Mesenchymal stem cell (in vitro differentiated cells and primary cell): ENCODE measurements around the gene PCNX2.

Source experiments
- DNase-seq: peaks from one replicate; pipeline ENCODE4 v3.0.0-alpha.2; 2013
- H2AFZ ChIP-seq: one replicate; pipeline ENCODE4 v1.6.1; 2013; ENCODE audit warnings: low read depth, mild to moderate bottlenecking, control low read depth, inconsistent platforms, low read length, moderate library complexity
- H2AK5ac ChIP-seq: 2 replicates; pipeline ENCODE4 v1.6.1; 2013; ENCODE audit warnings: low read length, moderate library complexity, mild to moderate bottlenecking, inconsistent platforms; ENCODE audit not compliant: severe bottlenecking
- H2BK120ac ChIP-seq: one replicate; pipeline ENCODE4 v1.6.1; 2013; ENCODE audit warnings: low read depth, mild to moderate bottlenecking, inconsistent platforms, low read length, moderate library complexity
- H2BK12ac ChIP-seq, 2 experiments: one replicate each; pipeline ENCODE4 v1.6.1; 2013; ENCODE audit warnings: inconsistent platforms in 2 of 2, low read length in 2 of 2, mild to moderate bottlenecking in 2 of 2, moderate library complexity in 2 of 2, control low read depth in 1 of 2
- H2BK15ac ChIP-seq: one replicate; pipeline ENCODE4 v1.6.1; 2013; ENCODE audit warnings: mild to moderate bottlenecking, low read depth, inconsistent platforms; ENCODE audit not compliant: poor library complexity, severe bottlenecking
- H2BK5ac ChIP-seq: 2 replicates; pipeline ENCODE4 v1.6.1; 2013; ENCODE audit warnings: low read depth, mild to moderate bottlenecking, low read length, control low read depth, inconsistent platforms; ENCODE audit not compliant: poor library complexity, severe bottlenecking
- H3K14ac ChIP-seq, 2 experiments: one replicate each; pipeline ENCODE4 v1.6.1; 2013; ENCODE audit warnings: inconsistent platforms in 2 of 2, low read length in 2 of 2, control low read depth in 1 of 2, mild to moderate bottlenecking in 1 of 2, moderate library complexity in 1 of 2
- H3K18ac ChIP-seq, 2 experiments: one replicate each; pipeline ENCODE4 v1.6.1; 2013; ENCODE audit warnings: inconsistent platforms in 2 of 2, low read length in 2 of 2, control low read depth in 1 of 2, low read depth in 1 of 2, mild to moderate bottlenecking in 1 of 2
- H3K23ac ChIP-seq, 2 experiments: one replicate each; pipeline ENCODE4 v1.6.1; 2013; ENCODE audit warnings: inconsistent platforms in 2 of 2, low read length in 2 of 2, mild to moderate bottlenecking in 2 of 2, moderate library complexity in 2 of 2, control low read depth in 1 of 2
- H3K27ac ChIP-seq: 2 replicates; pipeline ENCODE4 v1.5.1; 2013; ENCODE audit warnings: mild to moderate bottlenecking, moderate library complexity, low read length, control low read depth, inconsistent platforms; ENCODE audit not compliant: poor library complexity, severe bottlenecking
- H3K27me3 ChIP-seq, 2 experiments: 2 replicates each; pipeline versions ENCODE4 v1.6.1 to v1.7.0; 2013; ENCODE audit warnings: low read length in 2 of 2, mild to moderate bottlenecking in 2 of 2, moderate library complexity in 2 of 2, control low read depth in 1 of 2, inconsistent platforms in 1 of 2; ENCODE audit not compliant: control insufficient read depth in 1 of 2, insufficient read depth in 1 of 2
- H3K36me3 ChIP-seq, 2 experiments: 2 replicates each; pipeline versions ENCODE4 v1.6.1 to v1.7.0; 2013; ENCODE audit warnings: low read length in 2 of 2, control low read depth in 1 of 2, inconsistent platforms in 1 of 2, low read depth in 1 of 2, mild to moderate bottlenecking in 1 of 2; ENCODE audit not compliant: insufficient read depth in 2 of 2, control insufficient read depth in 1 of 2
- H3K4ac ChIP-seq, 2 experiments: one replicate each; pipeline ENCODE4 v1.6.1; 2013; ENCODE audit warnings: inconsistent platforms in 2 of 2, low read length in 2 of 2, mild to moderate bottlenecking in 2 of 2, moderate library complexity in 2 of 2, control low read depth in 1 of 2, low read depth in 1 of 2
- H3K4me1 ChIP-seq: 2 replicates; pipeline ENCODE4 v1.6.1; 2013; ENCODE audit warnings: low read depth, low read length, control low read depth; ENCODE audit not compliant: control insufficient read depth, insufficient read depth
- H3K4me2 ChIP-seq: 2 replicates; pipeline ENCODE4 v1.6.1; 2013; ENCODE audit warnings: low read length, mild to moderate bottlenecking, inconsistent platforms; ENCODE audit not compliant: poor library complexity, severe bottlenecking
- H3K4me3 ChIP-seq, 2 experiments: 2 replicates each; pipeline versions ENCODE4 v1.5.1 to v1.7.0; 2013; ENCODE audit warnings: low read length in 2 of 2, mild to moderate bottlenecking in 2 of 2, control low read depth in 1 of 2, low read depth in 1 of 2; ENCODE audit not compliant: insufficient read depth in 1 of 2
- H3K79me1 ChIP-seq: replicated peaks from 2 replicates; pipeline ENCODE4 v1.6.1; 2013; ENCODE audit warnings: mild to moderate bottlenecking, control low read depth, low read length, inconsistent platforms; ENCODE audit not compliant: poor library complexity, severe bottlenecking
- H3K9ac ChIP-seq: 2 replicates; pipeline ENCODE4 v1.7.0; 2013; ENCODE audit warnings: mild to moderate bottlenecking, low read length, moderate library complexity
- H3K9me3 ChIP-seq: 2 replicates; pipeline ENCODE4 v1.7.0; 2013; ENCODE audit warnings: mild to moderate bottlenecking, low read length; ENCODE audit not compliant: control insufficient read depth
- H4K8ac ChIP-seq: one replicate; pipeline ENCODE4 v1.6.1; 2013; ENCODE audit warnings: inconsistent platforms, mild to moderate bottlenecking, low read length, moderate library complexity
- H4K91ac ChIP-seq: one replicate; pipeline ENCODE4 v1.6.1; 2013; ENCODE audit warnings: mild to moderate bottlenecking, low read length, inconsistent platforms
- WGBS: methylation state at CpG from one replicate; pipeline ENCODE4 v1.1.7; 2013; ENCODE audit warnings: mixed read lengths; 5-methylcytosine and 5-hydroxymethylcytosine counted together

Gene PCNX2

DNA sequence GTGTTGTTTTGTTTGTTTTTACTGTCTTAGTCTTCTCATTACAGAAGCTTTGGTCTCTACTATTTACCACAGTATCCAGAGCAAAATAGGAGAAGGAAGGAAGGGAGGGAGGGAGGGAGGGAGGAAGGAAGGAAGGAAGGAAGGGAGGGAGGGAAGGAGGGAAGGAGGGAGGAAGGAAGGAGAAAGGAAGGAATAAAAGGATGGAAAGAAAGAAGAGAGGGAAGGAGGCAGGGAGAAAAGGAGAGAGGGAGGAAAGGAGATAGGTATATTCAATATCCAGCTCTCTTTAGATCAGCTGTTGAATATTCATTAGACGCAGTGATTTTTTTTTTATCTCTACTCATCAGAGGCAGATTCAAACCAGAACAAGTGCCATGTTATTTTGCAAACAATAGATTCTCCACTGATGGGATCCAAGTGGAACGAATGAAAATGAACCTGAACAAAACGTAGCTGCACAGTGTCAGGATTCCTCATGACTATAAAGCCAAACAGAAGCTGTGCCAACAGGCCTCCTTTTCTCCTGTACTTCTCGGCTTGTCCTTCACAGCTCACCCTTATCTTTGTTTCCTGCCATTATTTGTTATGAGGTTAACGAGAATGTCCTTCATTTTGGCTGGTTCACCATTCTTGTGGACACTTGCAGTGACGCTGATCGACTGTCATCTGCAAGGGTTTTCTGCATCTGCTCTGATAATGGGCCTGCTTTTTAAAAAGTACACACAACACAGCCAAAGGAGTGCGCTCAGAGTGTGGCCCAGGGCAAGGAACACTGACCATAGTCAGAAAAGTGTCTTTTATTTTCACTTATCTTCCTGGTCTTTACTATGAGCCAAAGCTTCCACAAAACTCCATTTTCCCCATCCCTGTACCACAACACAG, 352.9 kb downstream of the PCNX2 start:
- Histone ChIP-seq H4K8ac (no peak overlapping the region), H2AFZ (peak overlapping the region; percentile 10), H3K27me3 (no peaks in the 10 kb centered on the region), H2BK15ac (no peak overlapping the region), H2BK5ac (no peak overlapping the region), H3K23ac (no peak overlapping the region), H3K79me1 (no peaks in the 10 kb centered on the region), H3K36me3 (no peaks in the 10 kb centered on the region), H3K9me3 (no peaks in the 10 kb centered on the region), H3K4me1 (no peaks in the 10 kb centered on the region), H3K9ac (no peak overlapping the region), H3K14ac (no peak overlapping the region), H3K4me2 (no peak overlapping the region), H3K18ac (no peak overlapping the region), H4K91ac (no peak overlapping the region), H3K4me3 (no peak overlapping the region), H2BK120ac (no peak overlapping the region), H3K4ac (no peak overlapping the region), H2AK5ac (no peak overlapping the region), H2BK12ac (no peak overlapping the region), H3K27ac (no peak overlapping the region)
- DNase-seq, result no peak
- 58% methylated on average over 8 of the region's 8 CpGs for WGBS

DNA sequence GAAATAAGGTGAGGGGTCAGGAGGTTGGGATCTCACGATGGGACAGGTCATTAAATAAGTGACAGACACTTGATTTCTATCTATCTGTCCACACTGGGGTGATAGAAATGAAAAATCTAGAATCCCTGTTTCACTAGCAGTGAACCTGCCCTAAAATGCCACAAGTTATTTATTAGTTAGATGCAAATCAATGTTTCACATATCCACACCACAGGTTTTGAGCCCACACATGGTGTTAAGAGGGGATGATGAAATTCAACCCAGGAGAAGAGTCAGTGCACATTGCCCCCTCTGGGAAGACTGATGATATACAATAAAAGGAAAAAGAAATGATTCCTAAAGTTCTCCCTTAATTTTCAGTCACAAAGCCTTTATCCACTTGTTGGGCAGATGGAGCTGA, 355.3 kb downstream of the PCNX2 start:
- no peak overlapping the region for H3K4me2 ChIP-seq

DNA sequence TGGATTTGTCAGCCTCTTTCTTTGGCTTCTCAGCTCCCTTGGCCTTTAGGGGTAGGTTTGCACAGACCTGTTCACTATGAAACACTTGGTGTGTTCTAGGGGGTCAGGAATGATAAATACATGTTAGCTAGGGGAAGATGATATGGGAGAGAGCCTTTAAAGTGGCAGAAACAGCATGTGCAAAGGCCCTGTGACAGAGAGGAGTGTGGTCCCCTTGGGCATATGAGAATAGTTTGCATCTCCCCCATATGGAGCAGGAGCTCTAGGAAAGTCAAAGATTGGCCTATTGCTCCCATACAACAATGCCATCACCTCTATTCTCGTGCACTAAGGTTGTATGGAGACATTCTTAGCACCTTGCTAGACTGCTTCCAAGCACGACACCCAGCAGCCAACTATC, 355.8 kb downstream of the PCNX2 start:
- no peak for DNase-seq
- no peak overlapping the region for H3K27ac ChIP-seq
- no peak overlapping the region for H2BK5ac ChIP-seq
- no peaks in the 10 kb centered on the region for H3K36me3 ChIP-seq
- no peak overlapping the region for H3K18ac ChIP-seq
- H3K4me1 ChIP-seq, result no peaks in the 10 kb centered on the region
- no peak overlapping the region for H3K4ac ChIP-seq
- no peak overlapping the region for H2BK15ac ChIP-seq
- H2BK120ac ChIP-seq, result no peak overlapping the region
- H4K91ac ChIP-seq, result no peak overlapping the region
- H3K27me3 ChIP-seq, result no peaks in the 10 kb centered on the region
- no peak overlapping the region for H3K4me2 ChIP-seq
- no peak overlapping the region for H3K23ac ChIP-seq
- no peak overlapping the region for H3K14ac ChIP-seq
- no peaks in the 10 kb centered on the region for H3K9me3 ChIP-seq
- no peak overlapping the region for H2AFZ ChIP-seq
- 80% methylated on average over 2 of the region's 2 CpGs for WGBS
- no peak overlapping the region for H3K4me3 ChIP-seq
- H3K9ac ChIP-seq, result no peak overlapping the region
- no peaks in the 10 kb centered on the region for H3K79me1 ChIP-seq
- H2AK5ac ChIP-seq, result no peak overlapping the region
- no peak overlapping the region for H4K8ac ChIP-seq
- no peak overlapping the region for H2BK12ac ChIP-seq

More for the DNA sequence above, 355.3 kb downstream of the PCNX2 start:
- no peak for DNase-seq
- Histone ChIP-seq H3K27me3 (no peaks in the 10 kb centered on the region), H4K91ac (no peak overlapping the region), H3K4me3 (no peak overlapping the region), H2BK120ac (no peak overlapping the region), H3K18ac (no peak overlapping the region), H2BK15ac (no peak overlapping the region), H3K4ac (no peak overlapping the region), H3K14ac (no peak overlapping the region), H3K36me3 (no peaks in the 10 kb centered on the region), H3K27ac (no peak overlapping the region), H2BK12ac (no peak overlapping the region), H2AFZ (no peak overlapping the region), H3K9ac (no peak overlapping the region), H4K8ac (no peak overlapping the region), H2BK5ac (no peak overlapping the region), H2AK5ac (no peak overlapping the region), H3K4me1 (no peaks in the 10 kb centered on the region), H3K23ac (no peak overlapping the region), H3K9me3 (no peaks in the 10 kb centered on the region), H3K79me1 (no peaks in the 10 kb centered on the region)
- 100% methylated on average over 1 of the region's 1 CpG for WGBS

DNA sequence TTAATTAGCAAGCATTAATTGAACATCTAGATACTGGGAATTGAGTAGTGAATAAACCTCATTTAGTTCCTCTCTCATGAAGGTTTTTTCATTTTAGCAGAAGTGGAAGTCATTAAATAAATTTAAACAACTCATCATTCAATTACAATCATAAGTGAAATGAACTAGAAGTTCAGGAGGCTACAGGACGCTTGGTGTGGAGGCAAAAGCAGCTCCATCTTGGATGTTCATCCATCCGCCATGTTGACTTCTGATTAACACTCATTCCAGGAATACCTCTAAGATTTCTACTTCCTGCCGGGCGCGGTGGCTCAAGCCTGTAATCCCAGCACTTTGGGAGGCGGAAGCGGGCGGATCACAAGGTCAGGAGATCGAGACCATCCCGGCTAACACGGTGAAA, 356.6 kb downstream of the PCNX2 start:
- Histone ChIP-seq H3K36me3 (no peaks in the 10 kb centered on the region), H3K27ac (no peak overlapping the region), H3K4me3 (no peak overlapping the region), H3K27me3 (no peaks in the 10 kb centered on the region), H3K14ac (no peak overlapping the region), H2AFZ (no peak overlapping the region), H3K18ac (no peak overlapping the region), H3K23ac (no peak overlapping the region), H2BK15ac (no peak overlapping the region), H3K79me1 (no peaks in the 10 kb centered on the region), H2AK5ac (no peak overlapping the region), H2BK5ac (no peak overlapping the region), H2BK12ac (no peak overlapping the region), H4K91ac (no peak overlapping the region), H3K9ac (no peak overlapping the region), H3K9me3 (no peaks in the 10 kb centered on the region), H3K4ac (no peak overlapping the region), H2BK120ac (no peak overlapping the region), H4K8ac (no peak overlapping the region), H3K4me2 (no peak overlapping the region), H3K4me1 (no peaks in the 10 kb centered on the region)
- WGBS, result 100% methylated on average over 4 of the region's 11 CpGs
- no peak for DNase-seq
